GM11168 (cell line): Measurements from ENCODE around the gene TMEM205.
"Not testable (repeated sequence)": the region's sequence is repeated elsewhere in the genome, so short reads cannot be mapped to it uniquely, and the experiment has no call there.

Experiments used
- in situ Hi-C: fragments of 300-500 bp; cut with MboI; formaldehyde crosslinking; loops from one replicate; pipeline ENCODE4 v1.12.0; 2022; ENCODE audit warnings: low sequenced_read_pairs; ENCODE audit not compliant: unreplicated experiment

Gene TMEM205

DNA sequence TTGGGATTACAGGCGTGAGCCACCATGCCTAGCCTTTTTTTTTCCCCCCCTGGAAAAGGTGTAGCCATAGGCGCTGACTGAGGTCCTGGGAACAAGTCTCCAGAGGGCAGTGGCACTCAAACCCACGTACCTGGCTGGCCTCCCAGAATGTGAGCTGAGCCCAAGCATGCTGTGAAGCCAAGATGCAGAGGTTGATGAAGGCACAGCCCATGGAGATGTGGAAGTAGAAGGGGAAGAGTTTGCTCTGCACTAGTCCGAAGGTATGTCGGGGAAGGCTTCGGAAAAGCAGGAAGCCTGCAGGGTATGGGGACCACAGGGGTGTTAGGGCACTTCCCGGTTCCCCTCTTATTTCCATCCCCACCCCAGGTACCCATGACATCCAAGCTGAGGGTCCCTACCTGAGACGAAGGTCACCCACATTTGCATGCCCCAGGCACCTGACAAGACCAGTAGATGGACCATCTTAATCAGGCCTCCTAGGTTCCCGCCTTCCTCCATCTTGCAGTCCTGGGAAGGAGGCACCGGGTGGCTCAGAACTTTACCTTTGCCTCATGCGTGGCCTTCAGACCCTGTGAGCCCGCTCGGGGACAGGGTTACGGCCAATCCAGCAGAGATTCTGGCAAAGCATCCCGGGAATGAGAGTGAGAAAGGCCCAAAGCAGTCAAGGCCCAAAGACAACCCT, 805 bp downstream of the TMEM205 start:
- in situ Hi-C loops = no loop called here

DNA sequence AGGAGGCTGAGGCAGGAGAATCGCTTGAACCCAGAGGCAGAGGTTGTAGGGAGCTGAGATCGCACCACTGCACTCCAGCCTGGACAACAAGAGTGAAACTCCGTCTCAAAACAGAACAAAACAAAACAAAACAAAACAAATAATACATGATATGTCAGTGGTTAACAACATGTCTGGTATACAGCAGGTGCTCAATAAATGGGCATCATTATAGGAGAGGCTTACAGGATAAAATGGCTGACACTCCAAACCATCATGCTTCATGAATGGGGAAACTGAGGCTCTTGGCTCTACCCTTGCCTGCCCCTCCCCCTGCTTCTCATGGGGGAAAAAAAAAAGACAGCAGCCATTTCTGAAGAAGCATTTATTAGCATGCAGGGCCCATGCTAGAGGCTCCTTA, 3.6 kb downstream of the TMEM205 start:
- in situ Hi-C loops = no loop called here

GRCh38 chr19:11340099-11340467, 6.0 kb downstream of the TMEM205 start:
- in situ Hi-C loops = not testable (repeated sequence)

DNA sequence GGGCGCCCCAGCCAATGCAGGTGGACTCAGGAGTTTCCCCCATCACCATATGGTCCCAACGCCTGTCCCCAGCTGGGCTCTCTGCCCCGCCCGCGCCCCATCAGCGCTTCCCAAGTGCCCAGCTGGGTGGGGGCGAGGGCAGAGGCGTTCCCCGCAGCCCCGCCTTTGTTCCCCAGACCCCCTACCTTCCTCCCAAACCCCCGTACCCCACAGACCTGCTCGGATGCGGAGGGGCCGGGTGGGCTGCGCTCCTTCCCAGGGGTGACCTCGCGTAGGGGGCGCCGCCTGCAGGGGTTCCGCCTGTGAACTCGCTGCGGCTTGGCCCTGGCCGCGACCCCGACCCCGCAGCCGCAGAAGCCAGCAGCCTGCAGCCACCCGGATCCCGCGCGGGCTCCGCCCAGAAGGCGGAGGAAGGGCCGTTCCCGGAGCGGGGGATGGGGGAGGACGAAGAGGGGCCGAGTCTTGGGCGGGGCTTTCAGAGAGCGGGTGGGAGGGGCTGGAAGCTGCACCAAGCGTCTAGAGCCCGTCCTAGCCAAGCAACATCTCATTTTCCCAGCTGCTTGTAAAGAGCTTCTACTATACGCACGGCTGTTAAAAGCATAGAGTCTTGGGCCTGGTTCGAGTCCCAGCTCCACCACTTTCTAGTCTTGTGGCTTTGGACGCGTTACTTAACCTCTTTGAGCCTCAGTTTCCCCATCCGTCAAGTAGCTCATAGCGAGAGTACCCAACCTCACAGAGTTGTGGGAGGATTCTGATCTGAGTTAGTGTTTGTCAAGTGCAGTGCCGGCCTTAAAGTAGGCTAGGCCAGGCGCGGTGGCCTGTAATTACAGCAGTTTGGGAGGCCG, 6.6 kb downstream of the TMEM205 start, which contains the start of gene RAB3D:
TSS of gene RAB3D (minus strand) at position 404 of the 845 bp plus-strand sequence. CDS start 2,258 bp downstream, outside the sequence.
- in situ Hi-C loops = no loop called here

DNA sequence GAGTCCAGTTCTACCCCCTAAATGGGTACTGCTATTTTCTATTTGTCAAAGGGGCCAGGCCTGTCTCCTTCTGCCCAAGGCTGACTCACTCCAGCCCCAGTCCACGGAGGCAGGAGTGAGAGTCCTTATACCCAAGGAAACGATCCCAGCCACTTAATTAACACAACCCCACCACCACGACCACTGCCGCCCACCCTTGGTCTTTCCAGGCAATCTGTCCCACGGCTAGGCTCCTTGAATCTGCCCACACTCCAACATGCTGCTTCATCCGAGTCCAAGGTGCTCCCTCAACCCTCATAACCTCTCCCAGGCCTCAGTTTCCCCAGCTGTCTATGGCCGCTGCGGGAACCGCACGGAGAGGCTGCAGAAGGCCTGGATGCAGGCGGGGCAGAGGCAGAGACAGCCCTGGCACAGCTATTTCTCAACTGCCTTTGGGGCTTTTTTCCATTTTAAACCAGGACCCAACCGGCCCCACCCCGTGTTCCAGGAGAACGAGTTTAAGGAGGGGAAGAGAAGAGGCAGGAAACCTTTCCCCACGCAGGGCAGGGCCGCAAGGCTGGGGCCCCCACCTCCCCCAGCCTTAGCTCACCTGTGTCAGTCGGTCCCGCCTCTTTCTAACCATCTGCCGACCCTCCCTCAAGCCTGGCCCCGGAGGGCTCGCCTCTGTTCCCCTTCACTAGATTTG, 7.4 kb downstream of the TMEM205 start:
- in situ Hi-C loops = no loop called here

DNA sequence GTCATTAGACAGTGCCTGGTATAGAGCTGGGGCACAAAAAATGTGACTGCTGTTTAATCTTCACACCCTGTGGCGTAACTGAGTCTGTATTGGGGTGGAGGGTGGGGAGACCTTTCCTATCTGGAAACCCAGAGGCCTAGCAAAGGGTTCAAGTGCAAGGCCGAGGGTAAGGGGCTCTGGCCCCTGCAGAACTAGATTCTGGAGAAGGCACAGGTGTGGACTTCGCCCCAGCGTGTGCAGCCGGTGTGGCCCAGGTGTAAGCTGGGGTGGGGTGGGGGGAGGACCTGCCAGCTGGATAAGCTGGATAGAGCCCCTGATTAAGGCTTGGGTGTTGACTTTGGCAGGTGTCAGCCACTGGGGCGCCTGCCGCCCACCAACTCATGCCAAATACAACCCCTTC, 7.9 kb downstream of the TMEM205 start:
- in situ Hi-C loops = no loop called here

- in situ Hi-C loops = no loop called here
These were observed 9.0 kb downstream of the TMEM205 start for GRCh38 chr19:11337080-11337479.

GRCh38 chr19:11335449-11336146, 10.5 kb downstream of the TMEM205 start:
- in situ Hi-C loops = no loop called here

- in situ Hi-C loops = not testable (repeated sequence)
These were observed 12.2 kb downstream of the TMEM205 start for GRCh38 chr19:11333838-11334237.

- in situ Hi-C loops = no loop called here
These were observed 13.2 kb downstream of the TMEM205 start for GRCh38 chr19:11332822-11333221.

GRCh38 chr19:11331502-11331901, 14.6 kb downstream of the TMEM205 start:
- in situ Hi-C loops = no loop called here

- in situ Hi-C loops = no loop called here
These were observed 15.9 kb downstream of the TMEM205 start for GRCh38 chr19:11330127-11330526.

GRCh38 chr19:11325544-11325943, 20.5 kb downstream of the TMEM205 start:
- in situ Hi-C loops = no loop called here

DNA sequence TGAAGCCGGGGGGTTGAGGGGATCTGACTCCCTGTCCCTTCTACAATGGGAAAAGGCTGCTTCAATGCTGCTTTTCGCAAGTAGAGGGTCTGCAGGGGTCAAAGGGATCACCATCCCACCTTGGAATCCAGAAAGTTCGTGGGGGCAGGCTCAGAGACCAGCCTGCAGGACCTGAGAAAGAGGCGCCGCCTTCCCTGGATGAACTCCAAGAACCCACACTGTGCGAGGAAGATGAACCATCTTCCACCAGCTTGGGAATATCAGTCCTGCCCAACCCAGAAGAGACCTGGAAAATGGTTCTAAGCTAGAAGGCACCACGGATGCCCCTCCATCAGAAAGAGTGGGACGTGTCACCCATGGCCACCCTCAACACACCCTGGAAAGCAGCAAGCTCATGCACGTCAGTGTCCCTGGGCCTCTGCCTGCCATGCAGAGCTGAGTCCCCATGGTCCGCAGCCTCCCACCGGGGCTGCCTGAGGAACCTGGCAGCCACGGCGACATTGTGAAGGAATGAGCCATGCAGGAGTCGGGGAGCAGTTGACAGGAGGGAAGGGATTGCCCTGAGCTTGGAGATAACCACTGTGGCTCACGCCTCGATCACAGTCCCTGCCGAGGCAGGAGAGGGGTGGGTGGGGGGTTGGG, 21.2 kb downstream of the TMEM205 start:
- in situ Hi-C loops = no loop called here

- in situ Hi-C loops = no loop called here
These were observed 21.9 kb downstream of the TMEM205 start for GRCh38 chr19:11324079-11324661.

DNA sequence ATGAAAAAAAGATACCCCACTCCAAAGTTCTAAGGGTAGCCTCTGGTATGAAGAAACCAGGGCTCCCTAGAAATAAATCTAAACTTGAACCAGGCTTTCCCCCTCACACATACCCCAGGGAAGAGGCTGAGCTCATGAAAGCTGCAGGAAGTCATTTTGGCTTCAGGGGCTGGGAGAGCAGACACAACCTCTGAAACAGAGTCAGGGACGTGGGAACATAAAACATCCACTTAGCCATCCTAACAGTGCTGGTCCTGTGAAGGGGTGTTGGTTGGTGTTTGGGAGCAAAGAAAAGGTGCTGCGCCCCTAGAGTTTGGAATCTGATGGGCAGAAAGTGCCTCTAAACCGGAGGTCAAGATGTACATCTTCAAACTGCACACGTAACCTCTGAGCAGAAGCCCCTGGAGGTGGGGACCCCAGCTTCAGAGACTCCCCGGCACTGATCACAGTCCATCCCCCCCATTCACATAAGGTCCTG, 22.4 kb downstream of the TMEM205 start:
- in situ Hi-C loops = no loop called here

DNA sequence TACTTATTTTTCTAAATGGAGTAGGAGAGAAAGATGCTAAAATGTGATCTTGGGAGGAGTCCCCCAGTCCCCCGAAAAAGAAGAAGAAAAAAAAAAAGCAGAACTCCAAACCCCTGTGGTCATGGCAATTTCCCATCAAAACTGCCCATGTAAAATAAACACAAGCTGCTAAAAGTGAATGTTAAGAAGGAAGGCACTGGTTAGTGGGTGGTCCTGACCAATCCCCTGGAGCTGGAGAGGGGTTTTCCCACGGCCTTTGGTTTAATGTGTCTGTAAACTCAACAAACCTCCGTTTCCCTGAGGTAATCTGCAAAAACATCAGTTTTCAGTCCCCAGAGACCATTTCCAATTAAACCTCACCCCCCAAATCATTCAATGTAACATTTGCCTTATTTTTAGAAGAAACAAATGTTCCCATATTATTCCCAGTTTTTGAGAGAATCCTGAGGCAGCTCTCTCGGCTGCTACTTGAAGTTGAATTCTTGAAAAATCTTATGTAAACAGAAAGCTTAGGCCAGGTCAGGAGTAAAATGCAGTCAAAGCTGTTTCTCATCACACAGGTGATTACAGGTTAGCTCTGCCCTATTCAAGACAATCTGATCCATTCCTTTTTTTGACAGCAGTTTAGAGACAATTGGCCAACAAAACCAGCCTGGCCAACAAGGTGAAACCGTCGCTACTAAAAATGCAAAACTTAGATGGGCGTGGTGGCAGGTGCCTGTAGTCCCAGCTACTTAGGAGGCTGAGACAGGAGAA, 23.6 kb downstream of the TMEM205 start:
- in situ Hi-C loops = no loop called here

- in situ Hi-C loops = no loop called here
These were observed 24.6 kb downstream of the TMEM205 start for GRCh38 chr19:11321191-11322126.
